Panc1 (cell line): ENCODE measurements around the gene USP19. TPM values are rescaled to one million over a fixed set of nuclear protein-coding genes. Genes with fewer than 3 reads are reported as not detected.

ENCODE experiments used
- ATAC-seq: fragments of 200-7000 bp; cut with Tn5 transposase; 2 replicates; pipeline ENCODE4 v1.9.1; 2020; ENCODE audit warnings: mild to moderate bottlenecking, moderate library complexity
- BruUV-seq: library from RNA; stranded (reverse); fragments of 400-500 nt; replicated peaks from 2 replicates; lab custom pipeline; 2021; lab: Mats Ljungman, UMichigan
- CTCF ChIA-PET: fragments of 300-600 bp; sonication (Branson Sonifier 250); formaldehyde crosslinking; loops from one replicate; lab custom pipeline; 2022; ENCODE audit warnings: antibody characterized with exemption; lab: Charles Lee
- POLR2A ChIA-PET: fragments of 300-600 bp; sonication (Branson Sonifier 250); formaldehyde crosslinking; loops from one replicate; lab custom pipeline; 2022; ENCODE audit warnings: antibody characterized with exemption; lab: Charles Lee
- DNase-seq: peaks from one replicate; pipeline ENCODE4 v3.0.0-alpha.2; 2010; ENCODE audit warnings: low read depth, low spot score
- H3K27ac ChIP-seq: 2 replicates; pipeline ENCODE4 v1.5.1; 2011; ENCODE audit warnings: mild to moderate bottlenecking, low read length, inconsistent platforms
- H3K27me3 ChIP-seq: fragments of 200-500 bp; sonication (Bioruptor generic); 2 replicates; pipeline ENCODE4 v1.6.0; 2014; ENCODE audit warnings: low read length, inconsistent platforms; ENCODE audit not compliant: control insufficient read depth, insufficient read depth
- H3K36me3 ChIP-seq: fragments of 200-500 bp; sonication (Bioruptor generic); 2 replicates; pipeline ENCODE4 v1.5.1; 2014; ENCODE audit warnings: inconsistent platforms, mild to moderate bottlenecking, low read length, moderate library complexity; ENCODE audit not compliant: control insufficient read depth, insufficient read depth
- H3K4me1 ChIP-seq: 2 replicates; pipeline ENCODE4 v1.5.1; 2011; ENCODE audit warnings: inconsistent platforms, mild to moderate bottlenecking, low read length, moderate library complexity; ENCODE audit not compliant: control insufficient read depth, insufficient read depth
- H3K4me3 ChIP-seq, 2 experiments: 2 replicates each; pipeline ENCODE4 v1.5.1; 2011 to 2012; ENCODE audit warnings: low read depth in 2 of 2, low read length in 2 of 2, mild to moderate bottlenecking in 2 of 2, inconsistent platforms in 1 of 2, moderate library complexity in 1 of 2
- H3K9me3 ChIP-seq: fragments of 200-500 bp; sonication (Bioruptor generic); 2 replicates; pipeline ENCODE4 v1.5.1; 2014; ENCODE audit warnings: low read depth, mild to moderate bottlenecking, inconsistent platforms, low read length, moderate library complexity; ENCODE audit not compliant: control insufficient read depth, insufficient read depth
- POLR2AphosphoS5 ChIP-seq: IDR thresholded peaks from 2 replicates; pipeline ENCODE4 v1.6.1; 2012; ENCODE audit warnings: mild to moderate bottlenecking, low read depth, low read length, moderate library complexity
- SIN3A ChIP-seq: IDR thresholded peaks from 2 replicates; pipeline ENCODE4 v1.6.1; 2012; ENCODE audit warnings: low read depth, mild to moderate bottlenecking, low read length, moderate library complexity, borderline replicate concordance; ENCODE audit not compliant: insufficient read depth
- TCF7L2 ChIP-seq: IDR thresholded peaks from 2 replicates; pipeline ENCODE4 v1.6.1; 2011; ENCODE audit warnings: mild to moderate bottlenecking, low read depth, low read length, inconsistent platforms
- in situ Hi-C: cut with HindIII; loops from 2 replicates; pipeline ENCODE4 v1.10.0; 2016; ENCODE audit warnings: low sequenced_read_pairs, low pct_unique_long_range_greater_than_20kb
- intact Hi-C: fragments of 100-400 bp; cut with micrococcal nuclease; formaldehyde crosslinking; loops from one replicate; pipeline ENCODE4 v1.10.0; 2022; ENCODE audit not compliant: unreplicated experiment
- total RNA-seq: library from RNA; stranded (reverse); gene quantifications from one replicate; pipeline ENCODE4 v1.2.1, GENCODE V29; 2021; ENCODE audit not compliant: unreplicated experiment
- TF ChIP-seq, protein P1 (sequence below): fragments of 450-650 bp; IDR thresholded peaks from 2 replicates; pipeline ENCODE4 v1.5.1; 2017; ENCODE audit warnings: mild to moderate bottlenecking
- TF ChIP-seq, protein P2 (sequence below), 2 experiments: IDR thresholded peaks; 2 replicates each; pipeline ENCODE4 v1.6.1; 2011 to 2012; ENCODE audit warnings: low read depth in 2 of 2, control low read depth in 1 of 2, low read length in 1 of 2, mild to moderate bottlenecking in 1 of 2, moderate library complexity in 1 of 2; ENCODE audit not compliant: insufficient read depth in 1 of 2

Gene USP19
- total RNA-seq, 1 experiment from 2014 or later: 60.6 TPM

DNA sequence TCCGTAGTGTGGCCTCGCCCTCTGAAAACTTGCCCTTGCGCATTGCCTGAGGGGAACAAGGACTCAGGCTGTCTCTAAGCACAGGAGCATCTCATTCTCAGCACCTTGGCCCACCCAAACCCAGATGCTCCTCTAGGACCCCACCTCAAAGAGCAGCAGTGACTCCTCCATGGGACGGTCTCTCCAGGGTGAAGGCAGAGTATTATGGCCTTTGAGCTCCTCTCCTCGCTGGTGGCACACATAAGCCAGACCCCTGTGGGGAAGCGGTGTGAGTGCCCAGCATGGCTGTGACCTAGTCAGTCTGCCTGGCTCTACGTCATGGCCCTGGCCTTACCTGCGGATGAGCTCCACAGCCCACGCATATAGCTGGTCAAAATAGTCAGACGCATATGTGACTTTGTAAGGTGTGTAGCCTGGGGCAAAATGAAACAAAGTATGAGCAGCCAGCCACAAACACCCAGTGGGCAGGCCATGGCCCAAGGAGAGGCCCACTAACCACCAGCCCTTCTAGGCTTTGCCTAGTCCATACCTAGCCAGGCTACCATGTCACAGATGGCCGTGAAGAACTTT lies 20.5 kb downstream of the USP19 start:
- Histone ChIP-seq H3K27me3 (no peaks in the 10 kb centered on the region), H3K27ac (no peak overlapping the region), H3K4me1 (peaks cover 7% of the 10 kb centered on the region; the same call in 1 of the 2 replicates), H3K36me3 (no peaks in the 10 kb centered on the region; the same call in 1 of the 2 replicates), H3K4me3 (no peak overlapping the region), H3K9me3 (no peaks in the 10 kb centered on the region)
- BruUV-seq: TSS peak; percentile 21
- POLR2A ChIA-PET: no interaction called here
- intact Hi-C loops: no loop called here
- no peak for DNase-seq
- CTCF ChIA-PET: no interaction called here
- ATAC-seq: no peak
- TF ChIP-seq, protein P1, sequence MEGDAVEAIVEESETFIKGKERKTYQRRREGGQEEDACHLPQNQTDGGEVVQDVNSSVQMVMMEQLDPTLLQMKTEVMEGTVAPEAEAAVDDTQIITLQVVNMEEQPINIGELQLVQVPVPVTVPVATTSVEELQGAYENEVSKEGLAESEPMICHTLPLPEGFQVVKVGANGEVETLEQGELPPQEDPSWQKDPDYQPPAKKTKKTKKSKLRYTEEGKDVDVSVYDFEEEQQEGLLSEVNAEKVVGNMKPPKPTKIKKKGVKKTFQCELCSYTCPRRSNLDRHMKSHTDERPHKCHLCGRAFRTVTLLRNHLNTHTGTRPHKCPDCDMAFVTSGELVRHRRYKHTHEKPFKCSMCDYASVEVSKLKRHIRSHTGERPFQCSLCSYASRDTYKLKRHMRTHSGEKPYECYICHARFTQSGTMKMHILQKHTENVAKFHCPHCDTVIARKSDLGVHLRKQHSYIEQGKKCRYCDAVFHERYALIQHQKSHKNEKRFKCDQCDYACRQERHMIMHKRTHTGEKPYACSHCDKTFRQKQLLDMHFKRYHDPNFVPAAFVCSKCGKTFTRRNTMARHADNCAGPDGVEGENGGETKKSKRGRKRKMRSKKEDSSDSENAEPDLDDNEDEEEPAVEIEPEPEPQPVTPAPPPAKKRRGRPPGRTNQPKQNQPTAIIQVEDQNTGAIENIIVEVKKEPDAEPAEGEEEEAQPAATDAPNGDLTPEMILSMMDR: no peak
- TF ChIP-seq, protein P2, sequence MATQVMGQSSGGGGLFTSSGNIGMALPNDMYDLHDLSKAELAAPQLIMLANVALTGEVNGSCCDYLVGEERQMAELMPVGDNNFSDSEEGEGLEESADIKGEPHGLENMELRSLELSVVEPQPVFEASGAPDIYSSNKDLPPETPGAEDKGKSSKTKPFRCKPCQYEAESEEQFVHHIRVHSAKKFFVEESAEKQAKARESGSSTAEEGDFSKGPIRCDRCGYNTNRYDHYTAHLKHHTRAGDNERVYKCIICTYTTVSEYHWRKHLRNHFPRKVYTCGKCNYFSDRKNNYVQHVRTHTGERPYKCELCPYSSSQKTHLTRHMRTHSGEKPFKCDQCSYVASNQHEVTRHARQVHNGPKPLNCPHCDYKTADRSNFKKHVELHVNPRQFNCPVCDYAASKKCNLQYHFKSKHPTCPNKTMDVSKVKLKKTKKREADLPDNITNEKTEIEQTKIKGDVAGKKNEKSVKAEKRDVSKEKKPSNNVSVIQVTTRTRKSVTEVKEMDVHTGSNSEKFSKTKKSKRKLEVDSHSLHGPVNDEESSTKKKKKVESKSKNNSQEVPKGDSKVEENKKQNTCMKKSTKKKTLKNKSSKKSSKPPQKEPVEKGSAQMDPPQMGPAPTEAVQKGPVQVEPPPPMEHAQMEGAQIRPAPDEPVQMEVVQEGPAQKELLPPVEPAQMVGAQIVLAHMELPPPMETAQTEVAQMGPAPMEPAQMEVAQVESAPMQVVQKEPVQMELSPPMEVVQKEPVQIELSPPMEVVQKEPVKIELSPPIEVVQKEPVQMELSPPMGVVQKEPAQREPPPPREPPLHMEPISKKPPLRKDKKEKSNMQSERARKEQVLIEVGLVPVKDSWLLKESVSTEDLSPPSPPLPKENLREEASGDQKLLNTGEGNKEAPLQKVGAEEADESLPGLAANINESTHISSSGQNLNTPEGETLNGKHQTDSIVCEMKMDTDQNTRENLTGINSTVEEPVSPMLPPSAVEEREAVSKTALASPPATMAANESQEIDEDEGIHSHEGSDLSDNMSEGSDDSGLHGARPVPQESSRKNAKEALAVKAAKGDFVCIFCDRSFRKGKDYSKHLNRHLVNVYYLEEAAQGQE (IDR thresholded peaks at IDR 0.05; ENCODE audit: insufficient read depth in 1 of 2, low read depth in 2 of 2, low read length in 1 of 2): no peak
- TF ChIP-seq SIN3A (no peak), POLR2AphosphoS5 (no peak), TCF7L2 (no peak)
- in situ Hi-C loops: no loop called here

DNA sequence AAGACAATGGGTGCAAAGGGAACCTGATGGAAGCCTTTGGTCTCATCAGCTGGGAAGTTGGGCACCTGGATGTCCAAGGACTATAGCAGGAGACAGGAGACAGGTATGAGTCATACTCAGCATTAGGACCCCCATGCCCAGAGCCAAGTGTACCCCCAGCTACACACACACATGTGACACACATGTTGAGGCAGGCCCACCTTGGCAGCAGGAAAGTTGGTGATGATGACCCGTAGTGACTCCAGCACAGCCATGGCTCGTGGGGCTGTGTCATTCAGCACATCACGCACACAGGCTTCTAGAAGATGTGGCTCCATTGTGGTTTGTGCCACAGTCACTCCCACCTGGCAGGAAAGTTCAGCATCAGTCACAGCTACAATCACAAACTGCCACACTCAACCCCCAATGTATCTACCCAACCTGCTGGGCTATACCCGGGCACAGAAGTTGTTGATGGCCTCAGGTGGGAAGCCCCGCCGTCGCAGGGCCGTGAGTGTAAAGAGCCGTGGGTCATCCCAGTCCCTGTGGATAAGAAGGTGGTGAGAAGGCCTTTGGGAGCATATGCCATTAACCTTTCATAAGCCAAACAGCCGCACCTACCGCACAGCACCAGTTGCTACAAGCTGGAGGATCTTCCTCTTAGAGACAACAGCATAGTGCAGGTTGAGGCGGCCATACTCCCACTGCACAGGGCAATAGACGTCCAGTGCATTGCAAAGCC lies 21.6 kb downstream of the USP19 start:
- Histone ChIP-seq H3K27me3 (no peaks in the 10 kb centered on the region), H3K27ac (no peak overlapping the region), H3K4me1 (peaks cover 10% of the 10 kb centered on the region; the same call in 1 of the 2 replicates), H3K9me3 (no peaks in the 10 kb centered on the region), H3K4me3 (no peak overlapping the region), H3K36me3 (no peaks in the 10 kb centered on the region; the same call in 1 of the 2 replicates)
- no peak for ATAC-seq
- intact Hi-C loops: no loop called here
- in situ Hi-C loops: no loop called here
- ChIA-PET CTCF (no interaction called here), POLR2A (no interaction called here)
- BruUV-seq: no TSS peak
- TF ChIP-seq POLR2AphosphoS5 (no peak), SIN3A (no peak), TCF7L2 (no peak)
- TF ChIP-seq, protein P2 (IDR thresholded peaks at IDR 0.05; ENCODE audit: insufficient read depth in 1 of 2, low read depth in 2 of 2, low read length in 1 of 2): no peak
- TF ChIP-seq, protein P1: no peak
- no peak for DNase-seq
